GM23338 (cell line): ENCODE data around the gene RNF112. TPM values are rescaled to one million over a fixed set of nuclear protein-coding genes. Genes with fewer than 3 reads are reported as not detected.

Experiments
- ATAC-seq: fragments of 200-7000 bp; cut with Tn5 transposase; 3 replicates; pipeline ENCODE4 v1.9.1; 2020
- DNase-seq: peaks from one replicate; pipeline ENCODE4 v3.0.0-alpha.2; 2015; ENCODE audit warnings: low spot score
- H2AFZ ChIP-seq: fragments of 200-600 bp; sonication (generic); 2 replicates; pipeline ENCODE4 v1.8.0; 2016; ENCODE audit warnings: antibody characterized with exemption, mild to moderate bottlenecking, moderate library complexity
- H3F3A ChIP-seq: fragments of 200-600 bp; sonication (generic); replicated peaks from 2 replicates; pipeline ENCODE4 v1.8.0; 2017; ENCODE audit warnings: antibody characterized with exemption, mixed run types, low read depth
- H3K27ac ChIP-seq: fragments of 200-600 bp; sonication (generic); 2 replicates; pipeline ENCODE4 v1.6.1; 2016; ENCODE audit warnings: low read depth
- H3K27me3 ChIP-seq: fragments of 200-600 bp; sonication (generic); 2 replicates; pipeline ENCODE4 v1.8.0; 2016; ENCODE audit warnings: mild to moderate bottlenecking, mixed run types, moderate library complexity; ENCODE audit not compliant: insufficient read depth
- H3K36me3 ChIP-seq: fragments of 200-600 bp; sonication (generic); 2 replicates; pipeline ENCODE4 v1.8.0; 2016; ENCODE audit warnings: mild to moderate bottlenecking; ENCODE audit not compliant: insufficient read depth
- H3K4me1 ChIP-seq: fragments of 200-600 bp; sonication (generic); 2 replicates; pipeline ENCODE4 v1.8.0; 2016; ENCODE audit warnings: mild to moderate bottlenecking, moderate library complexity; ENCODE audit not compliant: insufficient read depth
- H3K4me2 ChIP-seq: fragments of 200-600 bp; sonication (generic); 2 replicates; pipeline ENCODE4 v1.7.1; 2017; ENCODE audit warnings: mixed run types
- H3K4me3 ChIP-seq: fragments of 200-600 bp; sonication (generic); 2 replicates; pipeline ENCODE4 v1.6.1; 2016; ENCODE audit warnings: mixed run types
- H3K79me2 ChIP-seq: fragments of 200-600 bp; sonication (generic); replicated peaks from 2 replicates; pipeline ENCODE4 v1.8.0; 2017; ENCODE audit warnings: mild to moderate bottlenecking; ENCODE audit not compliant: insufficient read depth
- H3K9me2 ChIP-seq: fragments of 200-600 bp; sonication (generic); 2 replicates; pipeline ENCODE4 v1.8.0; 2017; ENCODE audit not compliant: insufficient read depth
- H4K20me1 ChIP-seq: fragments of 200-600 bp; sonication (generic); replicated peaks from 2 replicates; pipeline ENCODE4 v1.8.0; 2017; ENCODE audit warnings: mild to moderate bottlenecking; ENCODE audit not compliant: insufficient read depth
- H3K27ac Mint-ChIP-seq: 2 replicates; pipeline ENCODE4 v1.8.0; 2020; ENCODE audit warnings: inconsistent platforms, mild to moderate bottlenecking, moderate library complexity, mixed read lengths
- H3K27me3 Mint-ChIP-seq: 3 replicates; pipeline ENCODE4 v1.8.0; 2022; ENCODE audit warnings: low read depth, mild to moderate bottlenecking, moderate library complexity, mixed read lengths, inconsistent platforms; ENCODE audit not compliant: insufficient read depth, poor library complexity
- H3K36me3 Mint-ChIP-seq: 3 replicates; pipeline ENCODE4 v1.8.0; 2021; ENCODE audit warnings: low read depth, mild to moderate bottlenecking, inconsistent platforms, moderate library complexity, mixed read lengths
- H3K4me1 Mint-ChIP-seq: 3 replicates; pipeline ENCODE4 v1.8.0; 2020; ENCODE audit warnings: mild to moderate bottlenecking, inconsistent platforms, mixed read lengths
- H3K4me3 Mint-ChIP-seq: 3 replicates; pipeline ENCODE4 v1.8.0; 2021; ENCODE audit warnings: moderate library complexity, mild to moderate bottlenecking, inconsistent platforms, mixed read lengths
- H3K9me3 Mint-ChIP-seq: 3 replicates; pipeline ENCODE4 v1.8.0; 2020; ENCODE audit warnings: moderate library complexity, mild to moderate bottlenecking, inconsistent platforms, mixed read lengths
- CREB1 ChIP-seq: fragments of 250-450 bp; sonication (Bioruptor Pico); IDR thresholded peaks from 2 replicates; pipeline ENCODE4 v1.5.0; 2020; ENCODE audit warnings: low read depth, mild to moderate bottlenecking, moderate library complexity
- ETS1 ChIP-seq: IDR thresholded peaks from 2 replicates; pipeline ENCODE4 v1.6.1; 2016; ENCODE audit warnings: antibody characterized with exemption
- NANOG ChIP-seq: IDR thresholded peaks from 2 replicates; pipeline ENCODE4 v1.6.1; 2016; ENCODE audit warnings: antibody characterized with exemption, borderline replicate concordance
- POLR2AphosphoS5 ChIP-seq: IDR thresholded peaks from 2 replicates; pipeline ENCODE4 v1.6.1; 2016; ENCODE audit warnings: antibody characterized with exemption, low read depth
- REST ChIP-seq: IDR thresholded peaks from one replicate; pipeline ENCODE4 v1.6.1; 2018; ENCODE audit warnings: antibody characterized with exemption; ENCODE audit not compliant: unreplicated experiment
- STAT1 ChIP-seq: IDR thresholded peaks from one replicate; pipeline ENCODE4 v1.6.1; 2016; ENCODE audit warnings: antibody characterized with exemption; ENCODE audit not compliant: unreplicated experiment
- ZNF114 ChIP-seq: fragments of 250-450 bp; sonication (Bioruptor Pico); IDR thresholded peaks from 2 replicates; pipeline ENCODE4 v1.5.0; 2020; ENCODE audit warnings: mild to moderate bottlenecking, moderate library complexity
- ZNF462 ChIP-seq: fragments of 250-450 bp; sonication (Bioruptor Pico); IDR thresholded peaks from 2 replicates; pipeline ENCODE4 v1.5.0; 2020; ENCODE audit warnings: mild to moderate bottlenecking, moderate library complexity
- polyA plus RNA-seq: library from polyadenylated mRNA; unstranded; fragments of >200 nt; fragmentation: Nextera tagmentation; extraction: Ambion mirVana; gene quantifications from 2 replicates; pipeline ENCODE4 v1.2.1, GENCODE V29; 2016
- total RNA-seq: library from RNA; depleted of rRNA; stranded (reverse); fragments of >200 nt; shearing (Covaris generic); gene quantifications from 2 replicates; pipeline ENCODE4 v1.2.3, GENCODE V29; 2014

RNF112 gene
- total and polyA plus RNA-seq, 2 experiments from 2014 or later, result 0.42 to 4.1 TPM

GRCh38 chr17:19417611-19418010 lies 6.6 kb downstream of the RNF112 start:
- no peaks in the 10 kb centered on the region for H3K36me3 ChIP-seq
- Mint-ChIP-seq H3K36me3 (no peaks in the 10 kb centered on the region; the same call in 2 of the 3 replicates), H3K9me3 (no peaks in the 10 kb centered on the region), H3K27ac (no peak overlapping the region), H3K4me3 (no peak overlapping the region), H3K4me1 (no peaks in the 10 kb centered on the region), H3K27me3 (peaks cover 9% of the 10 kb centered on the region)
- DNase-seq (no peak), ATAC-seq (no peak)
- no peaks in the 10 kb centered on the region for H3K79me2 ChIP-seq
- 0 out of 2 replicates have a peak, but pooled peaks cover 2% of the 10 kb centered on the region for H3F3A ChIP-seq
- no peaks in the 10 kb centered on the region for H3K27me3 ChIP-seq
- H3K27ac ChIP-seq, result no peak overlapping the region
- H4K20me1 ChIP-seq, result no peaks in the 10 kb centered on the region
- H2AFZ ChIP-seq, result no peak overlapping the region
- no peak overlapping the region for H3K4me3 ChIP-seq
- TF ChIP-seq POLR2AphosphoS5 (no peak), REST (no peak), STAT1 (no peak), ETS1 (no peak), NANOG (no peak), ZNF114 (CRISPR knock-in tag) (no peak), CREB1 (CRISPR knock-in tag) (no peak), ZNF462 (CRISPR knock-in tag) (no peak)
- no peak overlapping the region for H3K4me2 ChIP-seq
- H3K9me2 ChIP-seq, result 0 out of 2 replicates have a peak, but pooled peaks cover 3% of the 10 kb centered on the region
- no peaks in the 10 kb centered on the region; the same call in 1 of the 2 replicates for H3K4me1 ChIP-seq
